ENCODE measurements around the gene ALB.
"Not testable (repeated sequence)": the region's sequence is repeated elsewhere in the genome, so short reads cannot be mapped to it uniquely, and the experiment has no call there.

Gene ALB

GRCh38 chr4:73404042-73404441, at the start of gene ALB:
TSS of gene ALB (plus strand) at chr4:73404287. CDS start at chr4:73404328, 41 bp downstream.
- no peak for DNase-seq

DNA sequence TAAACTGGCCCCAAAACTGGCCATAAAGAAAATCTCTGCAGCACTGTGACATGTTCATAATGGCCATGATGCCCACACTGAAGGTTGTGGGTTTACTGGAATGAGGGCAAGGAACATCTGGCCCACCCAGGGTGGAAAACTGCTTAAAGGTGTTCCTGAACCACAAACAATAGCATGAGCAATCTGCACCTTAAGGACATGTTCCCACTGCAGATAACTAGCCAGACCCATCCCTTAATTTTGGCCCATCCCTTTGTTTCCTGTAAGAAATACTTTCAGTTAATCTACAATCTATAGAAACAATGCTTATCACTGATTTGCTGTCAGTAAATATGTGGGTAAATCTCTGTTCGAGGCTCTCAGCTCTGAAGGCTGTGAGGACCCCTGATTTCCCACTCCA, 46.9 kb upstream of the ALB start:
- DNase-seq, result not testable (repeated sequence)

GRCh38 chr4:73369506-73370199, 34.4 kb upstream of the ALB start:
- not testable (repeated sequence) for DNase-seq

DNA sequence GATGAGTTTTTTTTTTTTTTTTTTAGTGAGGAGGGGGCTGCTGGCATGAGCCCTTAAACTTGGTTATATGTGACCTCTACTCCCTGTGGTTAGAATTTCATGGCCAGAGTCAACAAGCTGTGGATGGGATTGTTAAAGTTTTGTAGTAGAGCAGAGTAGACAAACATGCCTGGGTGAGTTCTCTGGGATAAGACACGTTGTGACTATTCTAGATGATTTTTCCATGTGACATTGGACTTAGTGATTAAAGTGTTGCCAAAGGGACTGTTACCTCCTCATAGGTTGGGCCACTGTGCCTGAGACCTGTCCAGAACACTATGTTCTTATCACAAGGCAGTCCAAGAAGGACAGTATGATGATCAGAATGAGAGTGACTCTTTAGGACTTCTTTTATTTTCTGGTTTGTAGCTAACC, 28.8 kb upstream of the ALB start:
- DNase-seq, result no peak

GRCh38 chr4:73376251-73376650, 27.8 kb upstream of the ALB start:
- no peak for DNase-seq

GRCh38 chr4:73376976-73377375, 27.1 kb upstream of the ALB start:
- DNase-seq, result no peak

DNA sequence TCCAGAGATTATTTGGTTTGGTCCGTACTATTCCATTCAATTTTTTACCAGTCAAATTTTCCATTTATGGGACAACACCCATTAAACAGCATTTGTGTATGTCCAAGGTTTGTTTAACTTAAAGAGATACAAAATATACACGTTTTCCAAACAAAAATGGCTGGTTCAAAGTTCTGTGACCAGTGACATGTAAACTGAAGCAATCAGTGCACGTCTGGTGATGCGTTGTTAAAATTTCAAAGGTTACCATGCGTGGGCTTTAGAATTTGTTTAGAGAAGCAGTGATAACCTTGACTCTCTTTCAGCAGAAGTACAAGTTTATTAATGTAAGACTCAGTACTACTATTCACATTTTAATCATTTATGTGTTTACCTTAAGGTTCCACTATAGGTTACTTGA, 25.2 kb upstream of the ALB start:
- DNase-seq, result no peak

- no peak for DNase-seq
Observed at GRCh38 chr4:73379946-73380345, 24.1 kb upstream of the ALB start.

- no peak for DNase-seq
Observed at GRCh38 chr4:73381214-73381613, 22.9 kb upstream of the ALB start.

DNA sequence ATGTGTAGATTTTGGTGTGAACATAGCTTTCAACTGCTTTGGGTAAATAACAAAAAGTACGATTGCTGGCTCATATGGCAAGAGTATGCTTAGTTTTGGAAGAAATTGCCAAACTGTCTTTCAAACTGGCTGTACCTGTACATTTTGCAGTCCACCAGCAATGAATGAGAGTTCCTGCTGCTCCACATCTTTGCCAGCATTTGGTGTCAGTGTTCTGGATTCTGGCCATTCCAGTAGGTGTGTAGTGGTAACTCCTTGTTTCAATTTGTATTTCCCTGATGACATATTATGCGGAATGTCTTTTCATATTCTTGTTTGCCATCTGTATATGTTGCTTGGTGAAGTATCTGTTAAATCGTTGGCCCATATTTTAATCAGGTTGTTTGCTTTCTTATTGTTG, 20.6 kb upstream of the ALB start:
- DNase-seq, result no peak

DNA sequence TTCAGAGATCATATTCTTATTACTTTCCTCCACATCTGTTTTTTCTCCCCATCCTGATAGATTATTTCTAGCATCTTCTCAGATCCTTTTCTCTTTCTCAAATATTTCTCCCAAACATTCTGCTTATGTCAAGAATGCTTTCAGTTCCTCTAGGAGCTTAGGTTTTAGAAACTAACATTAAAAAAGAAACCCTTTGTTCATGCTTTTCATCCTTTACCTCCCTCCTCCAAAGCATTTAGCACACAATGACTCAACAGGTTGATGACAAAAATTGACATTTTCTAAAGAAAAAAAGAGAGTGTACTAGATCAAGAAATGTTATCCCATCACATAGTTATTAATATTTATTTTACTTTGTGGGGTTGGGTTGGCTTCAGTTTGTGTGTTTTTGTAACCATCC, 16.5 kb upstream of the ALB start:
- no peak for DNase-seq

GRCh38 chr4:73388887-73389286, 15.2 kb upstream of the ALB start:
- DNase-seq, result no peak

DNA sequence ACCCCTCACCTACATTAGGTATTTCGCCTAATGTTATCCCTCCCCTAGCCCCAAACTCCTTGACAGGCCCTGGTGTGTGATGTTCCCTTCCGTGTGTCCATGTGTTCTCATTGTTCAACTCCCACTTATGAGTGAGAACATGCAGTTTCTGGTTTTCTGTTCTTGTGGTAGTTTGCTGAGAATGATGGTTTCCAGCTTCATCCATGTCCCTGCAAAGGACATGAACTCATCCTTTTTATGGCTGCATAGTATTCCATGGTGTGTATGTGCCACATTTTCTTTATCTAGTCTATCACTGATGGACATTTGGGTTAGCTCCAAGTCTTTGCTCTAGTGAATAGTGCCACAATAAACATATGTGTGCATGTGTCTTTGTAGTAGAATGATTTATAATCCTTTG, 14.4 kb upstream of the ALB start:
- not testable (repeated sequence) for DNase-seq

DNA sequence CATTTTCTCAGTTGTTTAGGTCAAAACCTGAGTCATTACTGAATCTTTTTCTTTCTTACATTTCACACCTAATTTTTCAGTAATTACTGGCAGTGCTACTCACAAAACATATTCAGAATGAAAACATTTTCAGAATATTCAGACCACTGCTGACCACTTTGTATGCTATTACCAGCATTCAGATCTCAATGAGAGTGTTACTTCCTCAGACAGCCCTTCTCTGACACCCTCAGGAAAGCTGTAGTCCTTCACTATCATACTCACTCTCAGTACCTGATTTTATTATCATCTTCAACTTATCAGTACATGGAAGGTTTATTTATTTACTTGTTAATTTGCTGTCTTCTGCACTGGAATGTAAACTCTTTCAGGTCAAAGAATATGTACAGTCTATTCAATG, 12.3 kb upstream of the ALB start:
- no peak for DNase-seq

DNA sequence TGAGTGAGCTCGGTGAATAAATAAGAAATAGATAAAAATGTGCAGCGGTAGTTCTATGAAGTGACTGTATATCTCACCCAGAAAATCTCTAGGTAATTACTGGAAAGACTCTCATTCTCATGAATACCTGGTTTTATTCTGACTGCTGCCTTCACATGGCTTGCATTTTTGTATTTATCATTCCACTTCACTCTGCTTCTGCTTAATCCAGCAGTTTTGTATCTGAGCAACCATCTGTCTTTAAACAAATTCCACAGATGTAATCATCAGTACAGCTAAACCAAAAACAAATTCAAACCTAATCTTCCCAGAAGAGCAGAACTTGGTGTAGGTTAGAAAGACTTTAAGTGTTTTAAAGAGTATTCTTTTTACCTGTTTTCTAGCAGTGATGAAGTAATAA, 11.2 kb upstream of the ALB start:
- DNase-seq, result no peak

DNA sequence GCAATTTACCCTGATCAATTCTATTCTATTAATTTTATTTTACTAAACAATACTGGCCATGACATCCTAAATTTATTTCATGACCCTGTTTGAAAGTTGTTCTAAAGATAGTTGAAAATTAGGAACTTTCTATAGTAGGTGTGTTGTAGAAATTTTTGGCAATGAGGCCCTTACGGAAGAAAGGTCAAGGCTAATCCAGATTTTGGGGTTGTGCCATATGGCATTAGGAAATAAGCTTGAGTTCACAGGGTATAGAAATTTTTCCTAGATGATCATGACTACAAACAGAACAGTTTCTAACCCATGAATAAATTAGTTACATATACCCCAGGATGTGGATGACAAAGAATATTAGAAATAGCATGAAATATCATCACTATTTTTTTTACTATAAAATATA, 7.8 kb upstream of the ALB start:
- no peak for DNase-seq

- DNase-seq, result no peak
Observed at GRCh38 chr4:73396993-73397972, 6.8 kb upstream of the ALB start.

DNA sequence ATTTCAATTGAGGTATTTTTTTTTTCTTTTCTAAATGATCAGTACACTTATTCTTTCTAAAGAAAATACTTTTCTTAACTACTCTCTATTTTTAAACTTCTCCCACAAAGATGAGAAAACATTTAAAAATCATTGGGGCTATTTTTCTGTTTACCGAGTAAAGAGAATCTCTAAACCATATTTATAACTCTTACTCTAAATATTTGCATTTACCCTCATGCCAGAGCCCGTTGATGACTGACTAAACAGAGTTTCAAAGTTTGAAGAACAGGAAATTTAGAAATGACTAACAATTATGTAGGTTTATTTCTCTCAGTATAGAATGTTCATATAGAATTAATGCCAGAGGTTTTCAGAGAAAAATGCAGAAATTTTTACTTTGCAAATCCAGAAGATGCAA, 2.7 kb upstream of the ALB start:
- DNase-seq, result no peak

DNA sequence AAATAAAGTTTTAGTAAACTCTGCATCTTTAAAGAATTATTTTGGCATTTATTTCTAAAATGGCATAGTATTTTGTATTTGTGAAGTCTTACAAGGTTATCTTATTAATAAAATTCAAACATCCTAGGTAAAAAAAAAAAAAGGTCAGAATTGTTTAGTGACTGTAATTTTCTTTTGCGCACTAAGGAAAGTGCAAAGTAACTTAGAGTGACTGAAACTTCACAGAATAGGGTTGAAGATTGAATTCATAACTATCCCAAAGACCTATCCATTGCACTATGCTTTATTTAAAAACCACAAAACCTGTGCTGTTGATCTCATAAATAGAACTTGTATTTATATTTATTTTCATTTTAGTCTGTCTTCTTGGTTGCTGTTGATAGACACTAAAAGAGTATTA, 370 bp downstream of the ALB start:
- DNase-seq, result no peak

DNA sequence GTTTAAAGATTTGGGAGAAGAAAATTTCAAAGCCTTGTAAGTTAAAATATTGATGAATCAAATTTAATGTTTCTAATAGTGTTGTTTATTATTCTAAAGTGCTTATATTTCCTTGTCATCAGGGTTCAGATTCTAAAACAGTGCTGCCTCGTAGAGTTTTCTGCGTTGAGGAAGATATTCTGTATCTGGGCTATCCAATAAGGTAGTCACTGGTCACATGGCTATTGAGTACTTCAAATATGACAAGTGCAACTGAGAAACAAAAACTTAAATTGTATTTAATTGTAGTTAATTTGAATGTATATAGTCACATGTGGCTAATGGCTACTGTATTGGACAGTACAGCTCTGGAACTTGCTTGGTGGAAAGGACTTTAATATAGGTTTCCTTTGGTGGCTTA, 1.1 kb downstream of the ALB start:
- DNase-seq, result no peak

DNA sequence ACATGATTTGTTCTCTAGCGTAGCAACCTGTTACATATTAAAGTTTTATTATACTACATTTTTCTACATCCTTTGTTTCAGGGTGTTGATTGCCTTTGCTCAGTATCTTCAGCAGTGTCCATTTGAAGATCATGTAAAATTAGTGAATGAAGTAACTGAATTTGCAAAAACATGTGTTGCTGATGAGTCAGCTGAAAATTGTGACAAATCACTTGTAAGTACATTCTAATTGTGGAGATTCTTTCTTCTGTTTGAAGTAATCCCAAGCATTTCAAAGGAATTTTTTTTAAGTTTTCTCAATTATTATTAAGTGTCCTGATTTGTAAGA, 2.4 kb downstream of the ALB start:
- no peak for DNase-seq

DNA sequence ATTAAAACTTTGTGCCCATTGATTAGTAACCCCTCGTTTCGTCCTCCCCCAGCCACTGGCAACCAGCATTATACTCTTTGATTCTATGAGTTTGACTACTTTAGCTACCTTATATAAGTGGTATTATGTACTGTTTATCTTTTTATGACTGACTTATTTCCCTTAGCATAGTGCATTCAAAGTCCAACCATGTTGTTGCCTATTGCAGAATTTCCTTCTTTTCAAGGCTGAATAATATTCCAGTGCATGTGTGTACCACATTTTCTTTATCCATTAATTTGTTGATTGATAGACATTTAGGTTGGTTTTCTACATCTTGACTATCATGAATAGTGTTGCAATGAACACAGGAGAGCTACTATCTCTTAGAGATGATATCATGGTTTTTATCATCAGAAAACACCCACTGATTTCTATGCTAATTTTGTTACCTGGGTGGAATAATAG, 3.2 kb downstream of the ALB start:
- DNase-seq, result no peak

DNA sequence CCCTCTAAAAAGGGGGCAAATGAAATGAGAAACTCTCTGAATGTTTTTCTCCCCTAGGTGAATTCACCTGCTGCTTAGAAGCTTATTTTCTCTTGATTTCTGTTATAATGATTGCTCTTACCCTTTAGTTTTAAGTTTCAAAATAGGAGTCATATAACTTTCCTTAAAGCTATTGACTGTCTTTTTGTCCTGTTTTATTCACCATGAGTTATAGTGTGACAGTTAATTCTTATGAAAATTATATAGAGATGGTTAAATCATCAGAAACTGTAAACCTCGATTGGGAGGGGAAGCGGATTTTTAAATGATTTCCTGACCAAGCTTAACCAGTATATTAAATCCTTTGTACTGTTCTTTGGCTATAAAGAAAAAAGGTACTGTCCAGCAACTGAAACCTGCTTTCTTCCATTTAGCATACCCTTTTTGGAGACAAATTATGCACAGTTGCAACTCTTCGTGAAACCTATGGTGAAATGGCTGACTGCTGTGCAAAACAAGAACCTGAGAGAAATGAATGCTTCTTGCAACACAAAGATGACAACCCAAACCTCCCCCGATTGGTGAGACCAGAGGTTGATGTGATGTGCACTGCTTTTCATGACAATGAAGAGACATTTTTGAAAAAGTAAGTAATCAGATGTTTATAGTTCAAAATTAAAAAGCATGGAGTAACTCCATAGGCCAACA, 4.2 kb downstream of the ALB start:
- no peak for DNase-seq
